ENCODE data around the gene FBN2. TPM values are rescaled to one million over a fixed set of nuclear protein-coding genes. Genes with fewer than 3 reads are reported as not detected.

The FBN2 gene
- total and polyA plus RNA-seq, 2 experiments from 2014 or later, result 41.0 to 143 TPM

GRCh38 chr5:128225245-128226030 lies 312.6 kb downstream of the FBN2 start:
- DNase-seq (ENCODE audit: low spot score), result no peak
- H4K20me1 ChIP-seq (ENCODE audit: insufficient read depth, poor library complexity, severe bottlenecking), result no peaks in the 10 kb centered on the region
- no peak overlapping the region for H2AFZ ChIP-seq
- TF ChIP-seq EZH2phosphoT487 (IDR thresholded peaks at IDR 0.05; ENCODE audit: low read depth, severe bottlenecking, unreplicated experiment) (no peak), CTCF (IDR thresholded peaks at IDR 0.05; ENCODE audit: poor library complexity) (no peak), EZH2 (IDR thresholded peaks at IDR 0.05; ENCODE audit: borderline replicate concordance) (no peak)
- 84% methylated on average over 2 of the region's 2 CpGs for WGBS (ENCODE audit: low lambda C conversion rate, missing lambda C conversion rate)
- no peak overlapping the region for H3K4me3 ChIP-seq
- no peaks in the 10 kb centered on the region for H3K79me2 ChIP-seq
- H3K36me3 ChIP-seq (replicated peaks; ENCODE audit: insufficient read depth, low read depth), result no peaks in the 10 kb centered on the region
- no peaks in the 10 kb centered on the region for H3K9me2 ChIP-seq (replicated peaks; ENCODE audit: insufficient read depth)
- H3K4me1 ChIP-seq (ENCODE audit: insufficient read depth), result no peaks in the 10 kb centered on the region
- H3K27ac ChIP-seq, result no peak overlapping the region
- H3K9me3 ChIP-seq (ENCODE audit: low read depth), result no peaks in the 10 kb centered on the region
- no peaks in the 10 kb centered on the region for H3K27me3 ChIP-seq
- H3K4me2 ChIP-seq, result no peak overlapping the region

GRCh38 chr5:128224336-128224735 lies 313.7 kb downstream of the FBN2 start:
- Histone ChIP-seq H3K79me2 (no peaks in the 10 kb centered on the region), H3K4me2 (no peak overlapping the region), H3K4me3 (no peak overlapping the region), H3K27me3 (no peaks in the 10 kb centered on the region), H3K9me2 (replicated peaks; ENCODE audit: insufficient read depth) (no peaks in the 10 kb centered on the region), H4K20me1 (ENCODE audit: insufficient read depth, poor library complexity, severe bottlenecking) (no peaks in the 10 kb centered on the region), H3K27ac (no peak overlapping the region), H3K9me3 (ENCODE audit: low read depth) (no peaks in the 10 kb centered on the region), H2AFZ (no peak overlapping the region), H3K36me3 (replicated peaks; ENCODE audit: insufficient read depth, low read depth) (no peaks in the 10 kb centered on the region), H3K4me1 (ENCODE audit: insufficient read depth) (no peaks in the 10 kb centered on the region)
- TF ChIP-seq CTCF (IDR thresholded peaks at IDR 0.05; ENCODE audit: poor library complexity), result no peak
- no peak for TF ChIP-seq EZH2phosphoT487 (IDR thresholded peaks at IDR 0.05; ENCODE audit: low read depth, severe bottlenecking, unreplicated experiment)
- TF ChIP-seq EZH2 (IDR thresholded peaks at IDR 0.05; ENCODE audit: borderline replicate concordance), result no peak
- no peak for DNase-seq (ENCODE audit: low spot score)
- WGBS (ENCODE audit: low lambda C conversion rate, missing lambda C conversion rate), result 76% methylated on average over 1 of the region's 1 CpG

- Histone ChIP-seq H3K4me3 (no peak overlapping the region), H3K4me1 (ENCODE audit: insufficient read depth) (no peaks in the 10 kb centered on the region), H4K20me1 (ENCODE audit: insufficient read depth, poor library complexity, severe bottlenecking) (no peaks in the 10 kb centered on the region), H3K9me3 (ENCODE audit: low read depth) (no peaks in the 10 kb centered on the region), H3K4me2 (no peak overlapping the region), H3K36me3 (replicated peaks; ENCODE audit: insufficient read depth, low read depth) (no peaks in the 10 kb centered on the region), H3K27ac (no peak overlapping the region), H3K9me2 (replicated peaks; ENCODE audit: insufficient read depth) (no peaks in the 10 kb centered on the region), H2AFZ (no peak overlapping the region), H3K79me2 (no peaks in the 10 kb centered on the region), H3K27me3 (no peaks in the 10 kb centered on the region)
- TF ChIP-seq CTCF (IDR thresholded peaks at IDR 0.05; ENCODE audit: poor library complexity) (no peak), EZH2phosphoT487 (IDR thresholded peaks at IDR 0.05; ENCODE audit: low read depth, severe bottlenecking, unreplicated experiment) (no peak), EZH2 (IDR thresholded peaks at IDR 0.05; ENCODE audit: borderline replicate concordance) (no peak)
- 92% methylated on average over 2 of the region's 2 CpGs for WGBS (ENCODE audit: low lambda C conversion rate, missing lambda C conversion rate)
- DNase-seq (ENCODE audit: low spot score), result no peak
Measured at GRCh38 chr5:128220841-128221240, 317.2 kb downstream of the FBN2 start.
